Activated naive CD8-positive, alpha-beta T cell treated with anti-CD3 and anti-CD28 coated beads for 36 hours (primary cell): ENCODE data around the gene DENR. TPM values are rescaled to one million over a fixed set of nuclear protein-coding genes. Genes with fewer than 3 reads are reported as not detected.
"Not testable (repeated sequence)": the region's sequence is repeated elsewhere in the genome, so short reads cannot be mapped to it uniquely, and the experiment has no call there.

Experiments
- DNase-seq: peaks from one replicate; pipeline ENCODE4 v3.0.0; 2021
- H3K27ac Mint-ChIP-seq: one replicate; pipeline ENCODE4 v1.8.0; 2022; ENCODE audit warnings: mild to moderate bottlenecking, moderate library complexity, mixed read lengths
- H3K27me3 Mint-ChIP-seq: one replicate; pipeline ENCODE4 v1.8.0; 2022; ENCODE audit warnings: mild to moderate bottlenecking, mixed read lengths
- H3K36me3 Mint-ChIP-seq: one replicate; pipeline ENCODE4 v1.8.0; 2021; ENCODE audit warnings: mild to moderate bottlenecking, mixed read lengths
- H3K4me1 Mint-ChIP-seq: one replicate; pipeline ENCODE4 v1.8.0; 2021; ENCODE audit warnings: mixed read lengths
- H3K4me3 Mint-ChIP-seq: one replicate; pipeline ENCODE4 v1.8.0; 2022; ENCODE audit warnings: mild to moderate bottlenecking, moderate library complexity, mixed read lengths
- H3K9me3 Mint-ChIP-seq: one replicate; pipeline ENCODE4 v1.8.0; 2022; ENCODE audit warnings: mixed read lengths
- total RNA-seq, 2 experiments: library from RNA; stranded (reverse); gene quantifications; one replicate each; pipeline ENCODE4 v1.2.3, GENCODE V29; 2021

DENR gene
- total RNA-seq, 2 experiments from 2014 or later, result 77.7 to 86.4 TPM

GRCh38 chr12:122788387-122788786 is 35.8 kb downstream of the DENR start:
- H3K4me1 Mint-ChIP-seq, result no peaks in the 10 kb centered on the region
- H3K36me3 Mint-ChIP-seq, result no peaks in the 10 kb centered on the region
- H3K27ac Mint-ChIP-seq, result no peak overlapping the region
- no peaks in the 10 kb centered on the region for H3K27me3 Mint-ChIP-seq
- H3K4me3 Mint-ChIP-seq, result no peak overlapping the region
- no peak for DNase-seq
- H3K9me3 Mint-ChIP-seq, result no peaks in the 10 kb centered on the region

GRCh38 chr12:122789637-122790036 is 37.0 kb downstream of the DENR start:
- Mint-ChIP-seq H3K36me3 (no peaks in the 10 kb centered on the region), H3K27me3 (no peaks in the 10 kb centered on the region), H3K4me3 (no peak overlapping the region), H3K9me3 (no peaks in the 10 kb centered on the region), H3K27ac (no peak overlapping the region), H3K4me1 (peaks cover 4% of the 10 kb centered on the region)
- no peak for DNase-seq

- Mint-ChIP-seq H3K36me3 (no peaks in the 10 kb centered on the region), H3K4me1 (peaks cover 4% of the 10 kb centered on the region), H3K4me3 (no peak overlapping the region), H3K27ac (no peak overlapping the region), H3K27me3 (no peaks in the 10 kb centered on the region), H3K9me3 (no peaks in the 10 kb centered on the region)
- no peak for DNase-seq
Measured at GRCh38 chr12:122790393-122791075, 37.9 kb downstream of the DENR start.

GRCh38 chr12:122793685-122794106 is 41.1 kb downstream of the DENR start:
- H3K9me3 Mint-ChIP-seq, result no peaks in the 10 kb centered on the region
- no peak overlapping the region for H3K27ac Mint-ChIP-seq
- DNase-seq, result no peak
- no peaks in the 10 kb centered on the region for H3K27me3 Mint-ChIP-seq
- H3K4me3 Mint-ChIP-seq, result no peak overlapping the region
- H3K36me3 Mint-ChIP-seq, result no peaks in the 10 kb centered on the region
- H3K4me1 Mint-ChIP-seq, result peaks cover 4% of the 10 kb centered on the region

GRCh38 chr12:122795807-122796206 is 43.2 kb downstream of the DENR start:
- Mint-ChIP-seq H3K36me3 (no peaks in the 10 kb centered on the region), H3K27me3 (no peaks in the 10 kb centered on the region), H3K4me3 (no peak overlapping the region), H3K4me1 (peaks cover 6% of the 10 kb centered on the region), H3K27ac (no peak overlapping the region), H3K9me3 (no peaks in the 10 kb centered on the region)
- no peak for DNase-seq

- DNase-seq, result peak; percentile 7
Measured at GRCh38 chr12:122799641-122800243, 47.1 kb downstream of the DENR start.

GRCh38 chr12:122803937-122804336 is 51.3 kb downstream of the DENR start:
- DNase-seq, result no peak
- Mint-ChIP-seq H3K4me3 (no peak overlapping the region), H3K27me3 (no peaks in the 10 kb centered on the region), H3K27ac (no peak overlapping the region), H3K9me3 (no peaks in the 10 kb centered on the region), H3K4me1 (peaks cover 4% of the 10 kb centered on the region), H3K36me3 (no peaks in the 10 kb centered on the region)

More at GRCh38 chr12:122799641-122800243, 47.1 kb downstream of the DENR start:
- Mint-ChIP-seq H3K9me3 (no peaks in the 10 kb centered on the region), H3K4me3 (no peak overlapping the region), H3K36me3 (no peaks in the 10 kb centered on the region), H3K4me1 (peaks cover 2% of the 10 kb centered on the region), H3K27ac (no peak overlapping the region), H3K27me3 (no peaks in the 10 kb centered on the region)

- H3K9me3 Mint-ChIP-seq, H3K27ac Mint-ChIP-seq, H3K4me3 Mint-ChIP-seq: not testable (repeated sequence)
Measured at GRCh38 chr12:122804957-122805356, 52.3 kb downstream of the DENR start.

GRCh38 chr12:122807651-122808050 is 55.0 kb downstream of the DENR start:
- Mint-ChIP-seq H3K4me3 (no peak overlapping the region), H3K36me3 (no peaks in the 10 kb centered on the region), H3K27me3 (no peaks in the 10 kb centered on the region), H3K9me3 (no peaks in the 10 kb centered on the region), H3K4me1 (peaks cover 3% of the 10 kb centered on the region), H3K27ac (no peak overlapping the region)
- no peak for DNase-seq

More at GRCh38 chr12:122804957-122805356, 52.3 kb downstream of the DENR start:
- not testable (repeated sequence) for DNase-seq, H3K36me3 Mint-ChIP-seq, H3K4me1 Mint-ChIP-seq, H3K27me3 Mint-ChIP-seq

- Mint-ChIP-seq H3K4me3 (no peak overlapping the region), H3K36me3 (no peaks in the 10 kb centered on the region), H3K4me1 (peaks cover 3% of the 10 kb centered on the region), H3K9me3 (no peaks in the 10 kb centered on the region), H3K27ac (no peak overlapping the region), H3K27me3 (no peaks in the 10 kb centered on the region)
- DNase-seq, result no peak
Measured at GRCh38 chr12:122811777-122812176, 59.2 kb downstream of the DENR start.

GRCh38 chr12:122813310-122813713 is 60.7 kb downstream of the DENR start:
- H3K27me3 Mint-ChIP-seq, result no peaks in the 10 kb centered on the region
- peaks cover 3% of the 10 kb centered on the region for H3K4me1 Mint-ChIP-seq
- no peaks in the 10 kb centered on the region for H3K36me3 Mint-ChIP-seq
- no peaks in the 10 kb centered on the region for H3K9me3 Mint-ChIP-seq
- no peak for DNase-seq
- H3K27ac Mint-ChIP-seq, result no peak overlapping the region
- no peak overlapping the region for H3K4me3 Mint-ChIP-seq

- Mint-ChIP-seq H3K36me3 (no peaks in the 10 kb centered on the region), H3K4me3 (no peak overlapping the region), H3K9me3 (no peaks in the 10 kb centered on the region), H3K27me3 (no peaks in the 10 kb centered on the region), H3K4me1 (no peaks in the 10 kb centered on the region), H3K27ac (no peak overlapping the region)
- DNase-seq, result no peak
Measured at GRCh38 chr12:122819209-122819785, 66.7 kb downstream of the DENR start.

GRCh38 chr12:122820138-122820537 is 67.5 kb downstream of the DENR start:
- no peaks in the 10 kb centered on the region for H3K27me3 Mint-ChIP-seq
- H3K27ac Mint-ChIP-seq, result no peak overlapping the region
- no peaks in the 10 kb centered on the region for H3K9me3 Mint-ChIP-seq
- H3K4me1 Mint-ChIP-seq, result no peaks in the 10 kb centered on the region
- H3K36me3 Mint-ChIP-seq, result no peaks in the 10 kb centered on the region
- no peak for DNase-seq
- H3K4me3 Mint-ChIP-seq, result no peak overlapping the region
